HepG2 (cell line): Measurements from ENCODE around the gene MARCHF9. TPM values are rescaled to one million over a fixed set of nuclear protein-coding genes. Genes with fewer than 3 reads are reported as not detected.

Experiments
- AHR ChIP-seq: IDR thresholded peaks from 2 replicates; pipeline ENCODE4 v1.6.1; 2018; ENCODE audit warnings: missing genetic modification reagents, missing compliant biosample characterization
- CEBPZ ChIP-seq: IDR thresholded peaks from 2 replicates; pipeline ENCODE4 v1.6.1; 2012; ENCODE audit warnings: low read length, improper control_type of control experiment
- CTCF ChIP-seq: sonication (generic); formaldehyde crosslinking; IDR thresholded peaks from 2 replicates; pipeline ENCODE4 v1.5.0; 2020; ENCODE audit warnings: mild to moderate bottlenecking, missing genetic modification reagents, moderate library complexity
- GATAD2A ChIP-seq: IDR thresholded peaks from 2 replicates; pipeline ENCODE4 v1.6.1; 2016
- MXD1 ChIP-seq: sonication (generic); formaldehyde crosslinking; IDR thresholded peaks from 2 replicates; pipeline ENCODE4 v1.4.0; 2020; ENCODE audit warnings: mild to moderate bottlenecking, missing genetic modification reagents
- PAXIP1 ChIP-seq: sonication (generic); formaldehyde crosslinking; conservative IDR thresholded peaks from 2 replicates; pipeline ENCODE4 v1.4.0; 2020; ENCODE audit warnings: mild to moderate bottlenecking, missing genetic modification reagents, moderate library complexity
- RCOR2 ChIP-seq: IDR thresholded peaks from 2 replicates; pipeline ENCODE4 v1.6.1; 2016; ENCODE audit warnings: missing biosample characterization, missing genetic modification reagents
- RELA ChIP-seq: sonication (generic); formaldehyde crosslinking; IDR thresholded peaks from 2 replicates; pipeline ENCODE4 v1.4.0; 2020; ENCODE audit warnings: missing genetic modification reagents
- SOX6 ChIP-seq, 2 experiments: fragments of 450-650 bp in 1 of 2; sonication (generic) in 1 of 2; formaldehyde crosslinking in 1 of 2; IDR thresholded peaks; 2 replicates each; pipeline versions ENCODE4 v1.4.0 to v1.6.1; 2017 to 2020; ENCODE audit warnings: antibody characterized with exemption in 1 of 2, mild to moderate bottlenecking in 1 of 2, missing genetic modification reagents in 1 of 2
- SRSF1 ChIP-seq: fragments of 200-400 bp; formaldehyde crosslinking; optimal IDR thresholded peaks from 2 replicates; pipeline ENCODE3; 2017; ENCODE audit warnings: mild to moderate bottlenecking, low read depth, low read length, moderate library complexity
- TCF7 ChIP-seq: sonication (generic); IDR thresholded peaks from 2 replicates; pipeline ENCODE4 v1.6.1; 2016; ENCODE audit warnings: antibody characterized with exemption, low read depth
- THAP7 ChIP-seq: sonication (generic); formaldehyde crosslinking; IDR thresholded peaks from 2 replicates; pipeline ENCODE4 v1.8.1; 2023; ENCODE audit warnings: mild to moderate bottlenecking, missing genetic modification reagents
- ZFP36L2 ChIP-seq: sonication (generic); formaldehyde crosslinking; IDR thresholded peaks from 2 replicates; pipeline ENCODE4 v1.4.0; 2020; ENCODE audit warnings: missing genetic modification reagents
- ZNF17 ChIP-seq: sonication (generic); formaldehyde crosslinking; IDR thresholded peaks from 2 replicates; pipeline ENCODE4 v1.5.0; 2020; ENCODE audit warnings: mild to moderate bottlenecking, missing genetic modification reagents
- ZNF296 ChIP-seq: sonication (generic); formaldehyde crosslinking; conservative IDR thresholded peaks from 2 replicates; pipeline ENCODE4 v1.5.0; 2020; ENCODE audit warnings: mild to moderate bottlenecking, missing genetic modification reagents
- ZNF597 ChIP-seq: sonication (generic); formaldehyde crosslinking; IDR thresholded peaks from 2 replicates; pipeline ENCODE4 v1.5.0; 2020; ENCODE audit warnings: missing genetic modification reagents
- ZNF619 ChIP-seq: sonication (generic); formaldehyde crosslinking; IDR thresholded peaks from 2 replicates; pipeline ENCODE4 v1.4.0; 2020; ENCODE audit warnings: mild to moderate bottlenecking, missing genetic modification reagents
- polyA plus RNA-seq, 8 experiments: library from polyadenylated mRNA; depleted of rRNA in 3 of 8; stranded (reverse) in 7 of 8; unstranded in 1 of 8; fragments of >200 nt; fragmentation: Illumina TruSeq in 4 of 8; extraction: Trizol in 4 of 8; gene quantifications; 2 replicates each; pipeline versions ENCODE4 v1.2.1 to v1.2.3, GENCODE V29; 2011 to 2016; ENCODE audit warnings: low read depth in 4 of 8, missing spikeins in 1 of 8, mixed read lengths in 1 of 8; ENCODE audit not compliant: insufficient read depth in 1 of 8
- total RNA-seq, 5 experiments: library from RNA; depleted of rRNA; stranded (reverse); fragments of >200 nt; fragmentation: Illumina TruSeq; extraction: Trizol; gene quantifications; 2 replicates each; pipeline ENCODE4 v1.2.3, GENCODE V29; 2016; ENCODE audit warnings: low read depth in 1 of 5

Gene MARCHF9
- total and polyA plus RNA-seq, 2 of the 13 experiments (the other 11 are each of a cell fraction or from before 2014, with no cell fraction given) = 5.7 to 9.6 TPM

- TF ChIP-seq PAXIP1 = 0 out of 2 replicates have a peak, but pooled peaks have one; percentile 14
- TF ChIP-seq MXD1 (CRISPR knock-in tag) = 0 out of 2 replicates have a peak, but pooled peaks have one; percentile 48
- TF ChIP-seq RELA = no peak
- TF ChIP-seq ZNF597 (CRISPR knock-in tag) = no peak
- TF ChIP-seq ZNF619 (CRISPR knock-in tag) = 0 out of 2 replicates have a peak, but pooled peaks have one; percentile 71
- TF ChIP-seq CTCF (CRISPR knock-in tag) = peak; percentile 94
- TF ChIP-seq ZNF296 = no peak
- no peak for TF ChIP-seq SRSF1
- peak; percentile 43; the same call in 1 of the 2 replicates for TF ChIP-seq GATAD2A
- TF ChIP-seq TCF7 = no peak
- TF ChIP-seq ZFP36L2 (CRISPR knock-in tag) = no peak
- no peak for TF ChIP-seq THAP7
- no peak for TF ChIP-seq SOX6 (IDR thresholded peaks at IDR 0.05)
- no peak for TF ChIP-seq SOX6 (CRISPR knock-in tag; IDR thresholded peaks at IDR 0.05)
- TF ChIP-seq AHR (CRISPR knock-in tag) = no peak; the same call in 1 of the 2 replicates
- TF ChIP-seq ZNF17 = no peak
- TF ChIP-seq CEBPZ = no peak
- TF ChIP-seq RCOR2 (CRISPR knock-in tag) = no peak
Observed at GRCh38 chr12:57726151-57726883, 28.6 kb upstream of the MARCHF9 start (continued).
